GM12878 (cell line): ENCODE data around the gene NAA20. TPM values are rescaled to one million over a fixed set of nuclear protein-coding genes. Genes with fewer than 3 reads are reported as not detected.

Experiments used
- ATAC-seq: fragments of 200-7000 bp; cut with Tn5 transposase; 3 replicates; pipeline ENCODE4 v1.9.1; 2020; ENCODE audit warnings: mild to moderate bottlenecking, moderate library complexity
- BruUV-seq: library from RNA; stranded (reverse); fragments of 400-500 nt; replicated peaks from 2 replicates; lab custom pipeline; 2021; lab: Mats Ljungman, UMichigan
- CTCF ChIA-PET: fragments of 300-600 bp; sonication (Branson Sonifier 250); formaldehyde crosslinking; extraction: SDS; loops from one replicate; lab custom pipeline; 2021; ENCODE audit warnings: inconsistent platforms; lab: Yijun Ruan, JAX
- POLR2A ChIA-PET: fragments of 350-600 bp; formaldehyde crosslinking; extraction: SDS; loops from one replicate; lab custom pipeline; 2021; ENCODE audit warnings: inconsistent platforms; lab: Charles Lee
- RAD21 ChIA-PET: fragments of 300-600 bp; sonication (Branson Sonifier 250); formaldehyde crosslinking; loops from one replicate; lab custom pipeline; 2023; ENCODE audit warnings: antibody characterized with exemption; ENCODE audit not compliant: unreplicated experiment; lab: Charles Lee
- SMC1A ChIA-PET: fragments of 300-600 bp; sonication (Branson Sonifier 250); formaldehyde crosslinking; loops from one replicate; lab custom pipeline; 2023; ENCODE audit not compliant: unreplicated experiment, uncharacterized antibody; lab: Charles Lee
- DNase-seq: peaks from one replicate; pipeline ENCODE4 v3.0.0-alpha.2; 2011; ENCODE audit warnings: low read depth, low spot score
- FAIRE-seq: peaks from 3 replicates; lab custom pipeline; 2011; peaks lifted over from hg19 to GRCh38; lab: Jason Lieb, UNC
- H2AFZ ChIP-seq: 2 replicates; pipeline ENCODE4 v1.6.0; 2011; ENCODE audit warnings: low read depth, low read length, control low read depth; ENCODE audit not compliant: control insufficient read depth
- H3K27ac ChIP-seq: 2 replicates; pipeline ENCODE4 v1.5.1; 2011; ENCODE audit warnings: control low read depth; ENCODE audit not compliant: control insufficient read depth, insufficient read depth
- H3K27me3 ChIP-seq, 2 experiments: replicated peaks in 1 of 2; 2 replicates each; pipeline versions ENCODE4 v1.6.0 to v1.6.1; 2011; ENCODE audit warnings: low read length in 1 of 2; ENCODE audit not compliant: control insufficient read depth in 2 of 2, insufficient read depth in 2 of 2
- H3K36me3 ChIP-seq, 2 experiments: 2 replicates each; pipeline ENCODE4 v1.5.1; 2011; ENCODE audit warnings: low read length in 1 of 2; ENCODE audit not compliant: control insufficient read depth in 2 of 2, insufficient read depth in 2 of 2
- H3K4me1 ChIP-seq: 2 replicates; pipeline ENCODE4 v1.6.1; 2011; ENCODE audit warnings: mild to moderate bottlenecking, low read length, moderate library complexity, mixed read lengths; ENCODE audit not compliant: control insufficient read depth, insufficient read depth
- H3K4me2 ChIP-seq: 2 replicates; pipeline ENCODE4 v1.6.0; 2011; ENCODE audit warnings: control low read depth; ENCODE audit not compliant: control insufficient read depth, insufficient read depth
- H3K4me3 ChIP-seq: fragments of 200-600 bp; sonication (generic); 2 replicates; pipeline ENCODE4 v1.5.1; 2016
- H3K79me2 ChIP-seq: 2 replicates; pipeline ENCODE4 v1.6.0; 2011; ENCODE audit warnings: low read length; ENCODE audit not compliant: control insufficient read depth, insufficient read depth
- H3K9ac ChIP-seq: 2 replicates; pipeline ENCODE4 v1.8.0; 2011; ENCODE audit warnings: low read length, control low read depth, mixed read lengths; ENCODE audit not compliant: control insufficient read depth, insufficient read depth
- H3K9me3 ChIP-seq: replicated peaks from 3 replicates; pipeline ENCODE4 v1.5.1; 2011; ENCODE audit warnings: mild to moderate bottlenecking, low read length; ENCODE audit not compliant: control insufficient read depth, insufficient read depth
- H4K20me1 ChIP-seq: 2 replicates; pipeline ENCODE4 v1.6.0; 2011; ENCODE audit not compliant: control insufficient read depth, insufficient read depth
- CHD2 ChIP-seq: IDR thresholded peaks from 2 replicates; pipeline ENCODE4 v1.6.1; 2011; ENCODE audit warnings: low read depth, low read length, improper control_type of control experiment, borderline replicate concordance
- CREB1 ChIP-seq: IDR thresholded peaks from 2 replicates; pipeline ENCODE4 v1.6.1; 2012; ENCODE audit warnings: low read depth, mild to moderate bottlenecking, inconsistent platforms
- EZH2 ChIP-seq: IDR thresholded peaks from 2 replicates; pipeline ENCODE4 v1.6.1; 2012; ENCODE audit warnings: low read depth, mild to moderate bottlenecking, control low read depth, inconsistent platforms, low read length, borderline replicate concordance; ENCODE audit not compliant: control insufficient read depth
- LARP7 ChIP-seq: fragments of 450-650 bp; IDR thresholded peaks from 2 replicates; pipeline ENCODE4 v1.6.1; 2017; ENCODE audit warnings: mild to moderate bottlenecking
- NFIC ChIP-seq: IDR thresholded peaks from 2 replicates; pipeline ENCODE4 v1.6.1; 2012; ENCODE audit warnings: low read depth, mild to moderate bottlenecking, inconsistent platforms, low read length, moderate library complexity
- PML ChIP-seq: IDR thresholded peaks from 2 replicates; pipeline ENCODE4 v1.6.1; 2012; ENCODE audit warnings: low read length, inconsistent platforms
- RBBP5 ChIP-seq: fragments of 200-600 bp; sonication (generic); conservative IDR thresholded peaks from 2 replicates; pipeline ENCODE4 v1.6.1; 2016
- STAT3 ChIP-seq: IDR thresholded peaks from 2 replicates; pipeline ENCODE4 v1.6.1; 2011; ENCODE audit warnings: low read depth, low read length, improper control_type of control experiment
- TCF12 ChIP-seq: IDR thresholded peaks from 2 replicates; pipeline ENCODE4 v1.6.1; 2011; ENCODE audit warnings: low read depth, mild to moderate bottlenecking, low read length
- WRNIP1 ChIP-seq: IDR thresholded peaks from 2 replicates; pipeline ENCODE4 v1.6.1; 2011; ENCODE audit warnings: low read depth, low read length, improper control_type of control experiment, borderline replicate concordance
- ZBED1 ChIP-seq: IDR thresholded peaks from 2 replicates; pipeline ENCODE4 v1.6.1; 2016; ENCODE audit warnings: borderline replicate concordance
- ZNF274 ChIP-seq: IDR thresholded peaks from one replicate; pipeline ENCODE4 v1.8.0; 2011; ENCODE audit not compliant: insufficient read length, insufficient read depth
- WGBS: methylation state at CpG from one replicate; pipeline ENCODE4 v1.1.6; 2016; ENCODE audit warnings: low lambda C conversion rate; ENCODE audit not compliant: insufficient replicate concordance, insufficient coverage; ENCODE audit errors: missing lambda C conversion rate; 5-methylcytosine and 5-hydroxymethylcytosine counted together
- in situ Hi-C: fragments of 300-500 bp; cut with MboI; formaldehyde crosslinking; loops from 9 replicates; pipeline ENCODE4 v1.14.3; 2018; ENCODE audit warnings: mixed read lengths
- intact Hi-C: fragments of 100-400 bp; cut with micrococcal nuclease; formaldehyde crosslinking; loops from one replicate; pipeline ENCODE4 v1.14.2; 2022; ENCODE audit not compliant: unreplicated experiment
- polyA plus RNA-seq, 11 experiments: library from polyadenylated mRNA; depleted of rRNA in 4 of 11; unstranded in 6 of 11; stranded (reverse) in 5 of 11; fragments of >200 nt; fragmentation: Nextera tagmentation in 4 of 11; fragmentation: Illumina TruSeq in 1 of 11; extraction: Ambion mirVana in 4 of 11; extraction: Trizol in 1 of 11; gene quantifications; 1 replicate in 1 of 11; 2 replicates in 10 of 11; pipeline versions ENCODE4 v1.2.1 to v1.2.3, GENCODE V29; 2011 to 2016; ENCODE audit warnings: inconsistent platforms in 2 of 11, missing spikeins in 2 of 11, low read depth in 1 of 11
- total RNA-seq, 4 experiments: library from RNA; depleted of rRNA in 3 of 4; stranded (reverse); fragments of >200 nt in 3 of 4; fragmentation: Illumina TruSeq in 1 of 4; extraction: Trizol in 1 of 4; gene quantifications; 2 replicates each; pipeline versions ENCODE4 v1.2.1 to v1.2.3, GENCODE V29; 2013 to 2021
- TF ChIP-seq, protein P1 (sequence below): IDR thresholded peaks from 2 replicates; pipeline ENCODE4 v1.6.1; 2012; ENCODE audit warnings: low read depth, low read length, improper control_type of control experiment
- TF ChIP-seq, protein P2 (sequence below): fragments of 450-650 bp; IDR thresholded peaks from 2 replicates; pipeline ENCODE4 v1.6.1; 2018; ENCODE audit warnings: mild to moderate bottlenecking, low read depth, moderate library complexity; ENCODE audit not compliant: partially characterized antibody
- TF ChIP-seq, protein P3 (sequence below): IDR thresholded peaks from 2 replicates; pipeline ENCODE4 v1.6.1; 2011; ENCODE audit warnings: borderline replicate concordance, low read depth, mild to moderate bottlenecking, moderate library complexity, mixed read lengths, low read length; ENCODE audit not compliant: insufficient read depth; ENCODE audit errors: extremely low read length

NAA20 gene
- total and polyA plus RNA-seq, 10 of the 15 experiments (the other 5 are each of a cell fraction or from before 2014, with no cell fraction given) = 48.3 to 366 (median 89.1) TPM

DNA sequence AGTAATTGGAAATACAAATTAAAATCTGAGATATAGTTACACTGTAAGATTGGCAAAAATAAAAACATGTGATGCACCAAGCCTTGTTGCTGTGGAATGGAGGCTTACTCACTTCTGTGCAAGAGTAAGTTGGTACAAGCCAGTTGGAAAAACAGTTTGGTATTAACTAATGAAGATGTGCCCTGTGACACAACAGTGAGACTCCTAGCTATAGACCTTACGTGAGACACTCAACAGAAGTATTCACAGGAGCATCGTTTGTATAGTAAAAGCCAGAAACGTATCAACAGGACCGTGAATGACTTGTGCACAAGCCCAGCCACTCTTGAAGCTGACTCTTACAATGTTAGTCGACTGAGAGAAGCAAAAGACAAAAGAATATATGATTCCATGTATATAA, 14.6 kb downstream of the NAA20 start:
- no peak for DNase-seq
- Histone ChIP-seq H3K9ac (no peak overlapping the region), H3K27me3 (no peaks in the 10 kb centered on the region), H3K4me1 (no peaks in the 10 kb centered on the region), H3K4me2 (no peak overlapping the region), H3K27ac (no peak overlapping the region), H3K79me2 (no peaks in the 10 kb centered on the region), H3K9me3 (no peaks in the 10 kb centered on the region), H4K20me1 (no peaks in the 10 kb centered on the region), H3K36me3 (peaks cover 2 to 38% of the 10 kb centered on the region in 2 experiments), H3K4me3 (no peak overlapping the region), H2AFZ (no peak overlapping the region)
- ChIA-PET SMC1A (no interaction called here), RAD21 (no interaction called here), CTCF (interaction anchor here (1.1 to 3.8 kb wide), 2 partner anchors 13 to 20 kb away, joined by 3 to 14 read pairs; partner anchors contain the start of genes CFAP61 and CRNKL1), POLR2A (no interaction called here)
- no peak for ATAC-seq
- in situ Hi-C loops = no loop called here
- no TSS peak for BruUV-seq
- intact Hi-C loops = no loop called here
- WGBS = 86% methylated on average over 5 of the region's 5 CpGs
- TF ChIP-seq WRNIP1 (no peak), PML (no peak)
- no peak for FAIRE-seq

DNA sequence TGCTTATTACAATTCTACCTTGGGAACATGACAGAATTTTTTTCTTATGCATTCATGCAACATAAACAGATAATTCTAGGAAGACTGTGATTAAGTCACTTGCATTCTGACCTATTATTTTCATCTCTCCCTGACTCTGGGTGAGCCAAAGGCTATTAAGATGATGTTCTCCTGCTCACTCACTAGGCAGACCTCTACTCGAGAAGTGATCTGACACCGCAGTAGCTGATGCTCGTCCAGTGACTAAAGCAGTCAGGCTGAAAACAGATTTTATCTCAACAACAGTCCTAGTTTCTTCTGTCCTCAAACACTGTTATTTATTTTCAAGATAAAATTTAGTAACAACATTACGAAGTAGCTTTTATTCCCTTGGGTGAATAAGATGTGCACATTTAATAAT, 17.3 kb downstream of the NAA20 start:
- Histone ChIP-seq H2AFZ (no peak overlapping the region), H3K36me3 (peaks cover 5 to 44% of the 10 kb centered on the region in 2 experiments), H3K27me3 (no peaks in the 10 kb centered on the region), H4K20me1 (no peaks in the 10 kb centered on the region), H3K27ac (no peak overlapping the region), H3K79me2 (no peaks in the 10 kb centered on the region), H3K9ac (no peak overlapping the region), H3K9me3 (no peaks in the 10 kb centered on the region), H3K4me1 (no peaks in the 10 kb centered on the region), H3K4me2 (no peak overlapping the region), H3K4me3 (no peak overlapping the region)
- in situ Hi-C loops (no loop called here), intact Hi-C loops (no loop called here)
- DNase-seq = no peak
- 92% methylated on average over 4 of the region's 4 CpGs for WGBS
- no peak for FAIRE-seq
- RAD21 ChIA-PET = no interaction called here
- no TSS peak for BruUV-seq
- SMC1A ChIA-PET = interaction anchor here (0.6 kb wide), 1 partner anchor 171 kb away, joined by 3 read pairs; no protein-coding TSS in a partner anchor
- CTCF ChIA-PET = interaction anchor here (0.7 to 3.8 kb wide), 4 partner anchors 10 to 1604 kb away, joined by 3 to 14 read pairs (median 4); partner anchors contain the start of genes CFAP61 and CRNKL1
- ATAC-seq = no peak
- POLR2A ChIA-PET = no interaction called here
- TF ChIP-seq CHD2 = no peak
- TF ChIP-seq RBBP5 = no peak
- TF ChIP-seq LARP7 = no peak
- TF ChIP-seq ZBED1 = no peak
- no peak for TF ChIP-seq TCF12
- TF ChIP-seq, protein P1, sequence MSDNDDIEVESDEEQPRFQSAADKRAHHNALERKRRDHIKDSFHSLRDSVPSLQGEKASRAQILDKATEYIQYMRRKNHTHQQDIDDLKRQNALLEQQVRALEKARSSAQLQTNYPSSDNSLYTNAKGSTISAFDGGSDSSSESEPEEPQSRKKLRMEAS = no peak
- TF ChIP-seq EZH2 = no peak
- TF ChIP-seq, protein P2, sequence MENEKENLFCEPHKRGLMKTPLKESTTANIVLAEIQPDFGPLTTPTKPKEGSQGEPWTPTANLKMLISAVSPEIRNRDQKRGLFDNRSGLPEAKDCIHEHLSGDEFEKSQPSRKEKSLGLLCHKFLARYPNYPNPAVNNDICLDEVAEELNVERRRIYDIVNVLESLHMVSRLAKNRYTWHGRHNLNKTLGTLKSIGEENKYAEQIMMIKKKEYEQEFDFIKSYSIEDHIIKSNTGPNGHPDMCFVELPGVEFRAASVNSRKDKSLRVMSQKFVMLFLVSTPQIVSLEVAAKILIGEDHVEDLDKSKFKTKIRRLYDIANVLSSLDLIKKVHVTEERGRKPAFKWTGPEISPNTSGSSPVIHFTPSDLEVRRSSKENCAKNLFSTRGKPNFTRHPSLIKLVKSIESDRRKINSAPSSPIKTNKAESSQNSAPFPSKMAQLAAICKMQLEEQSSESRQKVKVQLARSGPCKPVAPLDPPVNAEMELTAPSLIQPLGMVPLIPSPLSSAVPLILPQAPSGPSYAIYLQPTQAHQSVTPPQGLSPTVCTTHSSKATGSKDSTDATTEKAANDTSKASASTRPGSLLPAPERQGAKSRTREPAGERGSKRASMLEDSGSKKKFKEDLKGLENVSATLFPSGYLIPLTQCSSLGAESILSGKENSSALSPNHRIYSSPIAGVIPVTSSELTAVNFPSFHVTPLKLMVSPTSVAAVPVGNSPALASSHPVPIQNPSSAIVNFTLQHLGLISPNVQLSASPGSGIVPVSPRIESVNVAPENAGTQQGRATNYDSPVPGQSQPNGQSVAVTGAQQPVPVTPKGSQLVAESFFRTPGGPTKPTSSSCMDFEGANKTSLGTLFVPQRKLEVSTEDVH = no peak
- TF ChIP-seq ZNF274 = no peak
- TF ChIP-seq, protein P3, sequence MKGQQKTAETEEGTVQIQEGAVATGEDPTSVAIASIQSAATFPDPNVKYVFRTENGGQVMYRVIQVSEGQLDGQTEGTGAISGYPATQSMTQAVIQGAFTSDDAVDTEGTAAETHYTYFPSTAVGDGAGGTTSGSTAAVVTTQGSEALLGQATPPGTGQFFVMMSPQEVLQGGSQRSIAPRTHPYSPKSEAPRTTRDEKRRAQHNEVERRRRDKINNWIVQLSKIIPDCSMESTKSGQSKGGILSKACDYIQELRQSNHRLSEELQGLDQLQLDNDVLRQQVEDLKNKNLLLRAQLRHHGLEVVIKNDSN = no peak
- no peak for TF ChIP-seq NFIC
- no peak for TF ChIP-seq CREB1
- no peak for TF ChIP-seq STAT3
